ENCODE measurements around the gene APBA2.
"Not testable (repeated sequence)": the region's sequence is repeated elsewhere in the genome, so short reads cannot be mapped to it uniquely, and the experiment has no call there.

APBA2 gene

DNA sequence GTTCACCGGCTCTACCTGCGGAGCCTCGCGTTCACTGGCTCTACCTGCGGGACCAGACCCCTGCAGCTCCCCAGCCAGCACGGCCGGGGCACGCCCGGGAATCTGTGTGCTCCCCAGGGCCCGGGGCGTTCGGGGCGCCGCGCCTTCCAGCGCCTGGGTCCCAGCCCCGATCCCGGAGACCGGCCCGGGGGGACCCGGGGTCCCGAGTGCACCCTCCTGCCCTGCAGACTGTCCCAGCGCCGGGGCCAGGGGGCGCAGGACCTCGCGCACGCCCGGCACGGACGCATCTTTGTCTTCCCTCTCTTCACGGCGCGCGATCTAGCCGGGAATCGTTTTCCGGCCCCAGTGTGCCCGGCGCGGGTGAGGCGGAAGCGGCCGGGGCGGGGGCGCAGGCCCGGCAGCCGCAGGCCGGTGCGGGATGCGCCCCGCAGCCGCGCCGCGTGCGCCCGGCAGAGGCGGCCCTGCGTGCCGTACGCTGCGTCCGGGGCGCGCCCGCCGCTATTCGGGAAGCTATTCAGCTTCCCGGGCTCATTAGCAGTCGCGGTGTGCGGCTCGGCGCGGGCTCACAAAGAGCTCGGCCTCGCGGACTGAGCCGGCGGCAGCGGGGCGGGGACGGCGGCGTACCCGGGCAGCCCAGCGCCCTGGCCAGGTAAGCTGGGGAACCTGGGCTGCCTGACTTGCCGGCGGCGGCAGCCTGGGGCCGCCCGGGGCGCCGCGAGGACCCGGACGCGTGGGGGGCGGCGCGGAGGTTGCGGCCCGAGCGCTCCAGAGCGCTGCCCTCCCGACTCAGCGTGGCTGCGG, at the start of gene APBA2:
APBA2 (plus strand) TSS at position 345 of the 801 bp plus-strand sequence. CDS start 167,911 bp downstream, outside the sequence.
- Histone ChIP-seq H3K4me3 (ENCODE audit: low read depth in 1 of 5, low read length in 5 of 5) (peak within 1 kb of the TSS in 4 of 5 donors; percentile 42 to 59 (median 55)), H3K27ac (ENCODE audit: low read depth, low read length) (no peak within 1 kb of the TSS), H3K9ac (ENCODE audit: low read length in 5 of 5) (no peak within 1 kb of the TSS)

GRCh38 chr15:28840285-28840684, 45.5 kb upstream of the APBA2 start:
- H3K9me3 ChIP-seq (ENCODE audit: control insufficient read depth in 5 of 5, low read length in 5 of 5); H3K27ac ChIP-seq (ENCODE audit: low read depth, low read length); H3K36me3 ChIP-seq (ENCODE audit: control insufficient read depth in 5 of 5, insufficient read depth in 5 of 5, low read length in 5 of 5); H3K4me1 ChIP-seq (ENCODE audit: control insufficient read depth in 5 of 5, insufficient read depth in 5 of 5, low read length in 5 of 5); H3K4me3 ChIP-seq (ENCODE audit: low read depth in 1 of 5, low read length in 5 of 5); H3K27me3 ChIP-seq (ENCODE audit: control insufficient read depth in 5 of 5, insufficient read depth in 4 of 5, low read length in 5 of 5); H3K9ac ChIP-seq (ENCODE audit: low read length in 5 of 5): not testable (repeated sequence)

More for the DNA sequence above, at the start of gene APBA2:
- Histone ChIP-seq H3K27me3 (ENCODE audit: control insufficient read depth in 5 of 5, insufficient read depth in 4 of 5, low read length in 5 of 5) (peaks cover 10 to 31% (median 24%) of the 10 kb centered on the region in 5 donors), H3K36me3 (ENCODE audit: control insufficient read depth in 5 of 5, insufficient read depth in 5 of 5, low read length in 5 of 5) (no peaks in the 10 kb centered on the region), H3K9me3 (ENCODE audit: control insufficient read depth in 5 of 5, low read length in 5 of 5) (no peaks in the 10 kb centered on the region), H3K4me1 (ENCODE audit: control insufficient read depth in 5 of 5, insufficient read depth in 5 of 5, low read length in 5 of 5) (peaks cover 0 to 13% (median 12%) of the 10 kb centered on the region in 5 donors)

- not testable (repeated sequence) for H3K4me1 ChIP-seq (ENCODE audit: control insufficient read depth in 5 of 5, insufficient read depth in 5 of 5, low read length in 5 of 5); H3K27ac ChIP-seq (ENCODE audit: low read depth, low read length); H3K36me3 ChIP-seq (ENCODE audit: control insufficient read depth in 5 of 5, insufficient read depth in 5 of 5, low read length in 5 of 5); H3K4me3 ChIP-seq (ENCODE audit: low read depth in 1 of 5, low read length in 5 of 5); H3K9me3 ChIP-seq (ENCODE audit: control insufficient read depth in 5 of 5, low read length in 5 of 5); H3K9ac ChIP-seq (ENCODE audit: low read length in 5 of 5); H3K27me3 ChIP-seq (ENCODE audit: control insufficient read depth in 5 of 5, insufficient read depth in 4 of 5, low read length in 5 of 5)
Measured at GRCh38 chr15:28842210-28842609, 43.6 kb upstream of the APBA2 start.

GRCh38 chr15:28843520-28843919, 42.3 kb upstream of the APBA2 start:
- not testable (repeated sequence) for H3K36me3 ChIP-seq (ENCODE audit: control insufficient read depth in 5 of 5, insufficient read depth in 5 of 5, low read length in 5 of 5); H3K4me1 ChIP-seq (ENCODE audit: control insufficient read depth in 5 of 5, insufficient read depth in 5 of 5, low read length in 5 of 5); H3K4me3 ChIP-seq (ENCODE audit: low read depth in 1 of 5, low read length in 5 of 5); H3K9me3 ChIP-seq (ENCODE audit: control insufficient read depth in 5 of 5, low read length in 5 of 5); H3K9ac ChIP-seq (ENCODE audit: low read length in 5 of 5); H3K27me3 ChIP-seq (ENCODE audit: control insufficient read depth in 5 of 5, insufficient read depth in 4 of 5, low read length in 5 of 5); H3K27ac ChIP-seq (ENCODE audit: low read depth, low read length)

DNA sequence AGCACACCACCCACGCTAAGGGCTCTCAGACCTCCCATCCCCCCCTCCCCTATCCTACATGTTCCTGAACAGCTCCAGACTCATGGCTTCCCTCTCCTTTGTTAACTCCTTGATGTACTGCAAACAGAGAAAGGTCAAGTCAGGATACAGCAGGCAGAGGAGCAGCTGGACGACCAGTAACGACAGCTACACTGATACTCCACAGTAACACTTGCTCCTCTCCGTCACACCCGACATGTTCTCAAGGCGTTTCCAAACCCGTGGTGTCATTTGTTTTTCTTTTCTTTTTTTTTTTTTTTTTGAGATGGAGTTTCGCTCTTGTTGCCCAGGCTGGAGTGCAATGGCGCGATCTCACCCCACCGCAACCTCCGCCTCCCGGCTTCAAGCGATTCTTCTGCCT, 41.6 kb upstream of the APBA2 start:
- not testable (repeated sequence) for H3K36me3 ChIP-seq (ENCODE audit: control insufficient read depth in 5 of 5, insufficient read depth in 5 of 5, low read length in 5 of 5); H3K4me1 ChIP-seq (ENCODE audit: control insufficient read depth in 5 of 5, insufficient read depth in 5 of 5, low read length in 5 of 5); H3K4me3 ChIP-seq (ENCODE audit: low read depth in 1 of 5, low read length in 5 of 5); H3K27me3 ChIP-seq (ENCODE audit: control insufficient read depth in 5 of 5, insufficient read depth in 4 of 5, low read length in 5 of 5); H3K27ac ChIP-seq (ENCODE audit: low read depth, low read length); H3K9me3 ChIP-seq (ENCODE audit: control insufficient read depth in 5 of 5, low read length in 5 of 5); H3K9ac ChIP-seq (ENCODE audit: low read length in 5 of 5)

- not testable (repeated sequence) for H3K9ac ChIP-seq (ENCODE audit: low read length in 5 of 5); H3K9me3 ChIP-seq (ENCODE audit: control insufficient read depth in 5 of 5, low read length in 5 of 5); H3K4me3 ChIP-seq (ENCODE audit: low read depth in 1 of 5, low read length in 5 of 5); H3K36me3 ChIP-seq (ENCODE audit: control insufficient read depth in 5 of 5, insufficient read depth in 5 of 5, low read length in 5 of 5); H3K27me3 ChIP-seq (ENCODE audit: control insufficient read depth in 5 of 5, insufficient read depth in 4 of 5, low read length in 5 of 5); H3K4me1 ChIP-seq (ENCODE audit: control insufficient read depth in 5 of 5, insufficient read depth in 5 of 5, low read length in 5 of 5); H3K27ac ChIP-seq (ENCODE audit: low read depth, low read length)
Measured at GRCh38 chr15:28847247-28847646, 38.5 kb upstream of the APBA2 start.

DNA sequence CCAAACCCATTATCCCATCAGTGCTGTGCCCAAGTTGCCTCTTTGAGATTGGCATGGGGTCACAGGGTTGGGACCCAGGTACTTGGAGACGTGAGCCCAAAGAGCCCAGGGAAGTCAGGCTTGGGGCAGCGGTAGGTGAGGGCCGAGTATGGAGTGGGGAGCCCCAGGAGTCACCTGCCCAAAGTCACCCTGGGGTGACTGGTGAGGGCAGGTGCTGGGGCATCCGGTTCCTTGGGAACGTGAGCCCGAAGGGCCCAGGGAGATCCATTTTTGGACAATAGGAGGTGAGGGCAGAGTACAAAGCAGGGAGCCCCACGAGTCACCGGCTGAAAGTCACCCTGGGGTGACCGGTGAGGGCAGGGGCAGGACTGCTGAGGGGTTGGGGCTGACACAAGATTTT, 37.8 kb upstream of the APBA2 start:
- H3K4me1 ChIP-seq (ENCODE audit: control insufficient read depth in 5 of 5, insufficient read depth in 5 of 5, low read length in 5 of 5); H3K4me3 ChIP-seq (ENCODE audit: low read depth in 1 of 5, low read length in 5 of 5); H3K27ac ChIP-seq (ENCODE audit: low read depth, low read length); H3K36me3 ChIP-seq (ENCODE audit: control insufficient read depth in 5 of 5, insufficient read depth in 5 of 5, low read length in 5 of 5); H3K27me3 ChIP-seq (ENCODE audit: control insufficient read depth in 5 of 5, insufficient read depth in 4 of 5, low read length in 5 of 5); H3K9me3 ChIP-seq (ENCODE audit: control insufficient read depth in 5 of 5, low read length in 5 of 5); H3K9ac ChIP-seq (ENCODE audit: low read length in 5 of 5): not testable (repeated sequence)

GRCh38 chr15:28848521-28848920, 37.3 kb upstream of the APBA2 start, which contains the start of gene GOLGA6L7:
Gene GOLGA6L7 (minus strand): TSS chr15:28848644. CDS start chr15:28848549, 95 bp downstream.
- not testable (repeated sequence) for H3K9me3 ChIP-seq (ENCODE audit: control insufficient read depth in 5 of 5, low read length in 5 of 5); H3K4me1 ChIP-seq (ENCODE audit: control insufficient read depth in 5 of 5, insufficient read depth in 5 of 5, low read length in 5 of 5); H3K36me3 ChIP-seq (ENCODE audit: control insufficient read depth in 5 of 5, insufficient read depth in 5 of 5, low read length in 5 of 5); H3K27ac ChIP-seq (ENCODE audit: low read depth, low read length); H3K4me3 ChIP-seq (ENCODE audit: low read depth in 1 of 5, low read length in 5 of 5); H3K27me3 ChIP-seq (ENCODE audit: control insufficient read depth in 5 of 5, insufficient read depth in 4 of 5, low read length in 5 of 5); H3K9ac ChIP-seq (ENCODE audit: low read length in 5 of 5)

- not testable (repeated sequence) for H3K9me3 ChIP-seq (ENCODE audit: control insufficient read depth in 5 of 5, low read length in 5 of 5); H3K27ac ChIP-seq (ENCODE audit: low read depth, low read length); H3K36me3 ChIP-seq (ENCODE audit: control insufficient read depth in 5 of 5, insufficient read depth in 5 of 5, low read length in 5 of 5); H3K4me1 ChIP-seq (ENCODE audit: control insufficient read depth in 5 of 5, insufficient read depth in 5 of 5, low read length in 5 of 5); H3K9ac ChIP-seq (ENCODE audit: low read length in 5 of 5); H3K27me3 ChIP-seq (ENCODE audit: control insufficient read depth in 5 of 5, insufficient read depth in 4 of 5, low read length in 5 of 5); H3K4me3 ChIP-seq (ENCODE audit: low read depth in 1 of 5, low read length in 5 of 5)
Measured at GRCh38 chr15:28849271-28849670, 36.5 kb upstream of the APBA2 start.

GRCh38 chr15:28849766-28850165, 36.0 kb upstream of the APBA2 start:
- H3K9me3 ChIP-seq (ENCODE audit: control insufficient read depth in 5 of 5, low read length in 5 of 5); H3K4me3 ChIP-seq (ENCODE audit: low read depth in 1 of 5, low read length in 5 of 5); H3K27me3 ChIP-seq (ENCODE audit: control insufficient read depth in 5 of 5, insufficient read depth in 4 of 5, low read length in 5 of 5); H3K36me3 ChIP-seq (ENCODE audit: control insufficient read depth in 5 of 5, insufficient read depth in 5 of 5, low read length in 5 of 5); H3K27ac ChIP-seq (ENCODE audit: low read depth, low read length); H3K4me1 ChIP-seq (ENCODE audit: control insufficient read depth in 5 of 5, insufficient read depth in 5 of 5, low read length in 5 of 5); H3K9ac ChIP-seq (ENCODE audit: low read length in 5 of 5): not testable (repeated sequence)

Data from subcutaneous abdominal adipose tissue (tissue), 5 donors.